ENCODE results near the gene NRARP.

GRCh38 chr9:137293482-137294090 is 8.5 kb downstream of the NRARP start:
- TF ChIP-seq EZH2 (IDR thresholded peaks at IDR 0.05; ENCODE audit: insufficient read depth, poor library complexity, severe bottlenecking) (no peak), EZH2phosphoT487 (IDR thresholded peaks at IDR 0.05; ENCODE audit: insufficient read depth, low read depth) (no peak)

All from GM23248 (cell line).